Left forelimb (tissue), 1 donor: Measurements from ENCODE around the gene PCDHB5.
"Not testable (repeated sequence)": the region's sequence is repeated elsewhere in the genome, so short reads cannot be mapped to it uniquely, and the experiment has no call there.

Source experiments
- DNase-seq: peaks from one replicate; pipeline ENCODE4 v3.0.0-alpha.2; 2018; ENCODE audit warnings: low spot score

The PCDHB5 gene

DNA sequence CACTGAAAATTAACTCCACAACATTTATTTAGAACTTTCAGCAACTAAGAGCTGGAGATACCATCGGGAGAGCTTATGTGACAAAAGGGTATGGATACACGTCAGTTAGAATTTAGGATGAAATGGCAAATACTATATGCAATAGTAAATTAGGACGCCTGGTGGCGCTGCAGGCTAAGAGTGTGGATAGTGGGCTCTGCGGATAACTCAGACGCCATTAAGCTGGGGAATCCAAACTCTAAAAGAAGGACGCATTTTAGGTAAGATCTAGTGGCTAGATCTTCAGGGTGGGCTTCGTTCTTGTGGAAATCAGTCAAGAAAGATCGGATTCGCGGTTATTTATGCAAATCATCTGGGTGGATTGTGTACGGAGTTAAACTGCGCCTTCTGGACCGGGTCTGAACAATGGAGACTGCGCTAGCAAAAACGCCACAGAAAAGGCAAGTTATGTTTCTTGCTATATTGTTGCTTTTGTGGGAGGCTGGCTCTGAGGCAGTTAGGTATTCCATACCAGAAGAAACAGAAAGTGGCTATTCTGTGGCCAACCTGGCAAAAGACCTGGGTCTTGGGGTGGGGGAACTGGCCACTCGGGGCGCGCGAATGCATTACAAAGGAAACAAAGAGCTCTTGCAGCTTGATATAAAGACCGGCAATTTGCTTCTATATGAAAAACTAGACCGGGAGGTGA lies at the start of gene PCDHB5:
PCDHB5 (plus strand) TSS at position 177 of the 688 bp plus-strand sequence; CDS start at position 406, 229 bp downstream.
- DNase-seq = no peak

DNA sequence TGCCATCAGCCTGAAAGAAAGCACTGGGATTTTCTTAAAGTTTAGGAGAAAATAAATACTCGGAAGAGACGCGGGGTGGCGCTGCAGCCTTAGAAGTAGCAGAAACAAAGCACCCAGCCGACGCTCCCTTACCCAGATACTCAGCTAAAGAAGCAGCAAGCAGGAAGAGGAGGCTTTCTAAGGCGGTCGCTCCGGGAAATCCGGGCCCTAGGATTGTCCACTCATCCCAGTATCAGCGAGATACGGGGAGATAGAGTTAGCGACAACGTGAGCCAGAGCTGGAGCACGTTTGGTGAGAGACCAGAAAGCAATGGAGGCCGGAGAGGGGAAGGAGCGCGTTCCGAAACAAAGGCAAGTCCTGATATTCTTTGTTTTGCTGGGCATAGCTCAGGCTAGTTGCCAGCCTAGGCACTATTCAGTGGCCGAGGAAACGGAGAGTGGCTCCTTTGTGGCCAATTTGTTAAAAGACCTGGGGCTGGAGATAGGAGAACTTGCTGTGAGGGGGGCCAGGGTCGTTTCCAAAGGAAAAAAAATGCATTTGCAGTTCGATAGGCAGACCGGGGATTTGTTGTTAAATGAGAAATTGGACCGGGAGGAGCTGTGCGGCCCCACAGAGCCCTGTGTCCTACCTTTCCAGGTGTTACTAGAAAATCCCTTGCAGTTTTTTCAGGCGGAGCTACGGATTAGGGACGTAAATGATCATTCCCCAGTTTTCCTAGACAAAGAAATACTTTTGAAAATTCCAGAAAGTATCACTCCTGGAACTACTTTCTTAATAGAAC lies 40.3 kb upstream of the PCDHB5 start, which contains the start of gene PCDHB2:
PCDHB2 (plus strand) TSS at position 135 of the 782 bp plus-strand sequence; CDS start at position 311, 176 bp downstream.
- no peak for DNase-seq

DNA sequence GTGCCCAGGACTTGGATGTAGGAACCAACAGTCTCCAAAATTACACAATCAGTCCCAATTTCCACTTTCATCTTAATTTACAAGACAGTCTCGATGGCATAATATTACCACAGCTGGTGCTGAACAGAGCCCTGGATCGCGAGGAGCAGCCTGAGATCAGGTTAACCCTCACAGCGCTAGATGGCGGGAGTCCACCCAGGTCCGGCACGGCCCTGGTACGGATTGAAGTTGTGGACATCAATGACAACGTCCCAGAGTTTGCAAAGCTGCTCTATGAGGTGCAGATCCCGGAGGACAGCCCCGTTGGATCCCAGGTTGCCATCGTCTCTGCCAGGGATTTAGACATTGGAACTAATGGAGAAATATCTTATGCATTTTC lies 39.8 kb upstream of the PCDHB5 start:
- DNase-seq = no peak

DNA sequence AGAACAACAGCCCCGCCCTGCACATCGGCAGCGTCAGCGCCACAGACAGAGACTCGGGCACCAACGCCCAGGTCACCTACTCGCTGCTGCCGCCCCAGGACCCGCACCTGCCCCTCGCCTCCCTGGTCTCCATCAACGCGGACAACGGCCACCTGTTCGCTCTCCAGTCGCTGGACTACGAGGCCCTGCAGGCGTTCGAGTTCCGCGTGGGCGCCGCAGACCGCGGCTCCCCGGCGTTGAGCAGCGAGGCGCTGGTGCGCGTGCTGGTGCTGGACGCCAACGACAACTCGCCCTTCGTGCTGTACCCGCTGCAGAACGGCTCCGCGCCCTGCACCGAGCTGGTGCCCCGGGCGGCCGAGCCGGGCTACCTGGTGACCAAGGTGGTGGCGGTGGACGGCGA lies 38.8 kb upstream of the PCDHB5 start:
- DNase-seq = not testable (repeated sequence)

DNA sequence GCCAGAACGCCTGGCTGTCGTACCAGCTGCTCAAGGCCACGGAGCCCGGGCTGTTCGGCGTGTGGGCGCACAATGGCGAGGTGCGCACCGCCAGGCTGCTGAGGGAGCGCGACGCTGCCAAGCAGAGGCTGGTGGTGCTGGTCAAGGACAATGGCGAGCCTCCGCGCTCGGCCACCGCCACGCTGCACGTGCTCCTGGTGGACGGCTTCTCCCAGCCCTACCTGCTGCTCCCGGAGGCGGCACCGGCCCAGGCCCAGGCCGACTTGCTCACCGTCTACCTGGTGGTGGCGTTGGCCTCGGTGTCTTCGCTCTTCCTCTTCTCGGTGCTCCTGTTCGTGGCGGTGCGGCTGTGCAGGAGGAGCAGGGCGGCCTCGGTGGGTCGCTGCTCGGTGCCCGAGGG lies 38.4 kb upstream of the PCDHB5 start:
- not testable (repeated sequence) for DNase-seq

DNA sequence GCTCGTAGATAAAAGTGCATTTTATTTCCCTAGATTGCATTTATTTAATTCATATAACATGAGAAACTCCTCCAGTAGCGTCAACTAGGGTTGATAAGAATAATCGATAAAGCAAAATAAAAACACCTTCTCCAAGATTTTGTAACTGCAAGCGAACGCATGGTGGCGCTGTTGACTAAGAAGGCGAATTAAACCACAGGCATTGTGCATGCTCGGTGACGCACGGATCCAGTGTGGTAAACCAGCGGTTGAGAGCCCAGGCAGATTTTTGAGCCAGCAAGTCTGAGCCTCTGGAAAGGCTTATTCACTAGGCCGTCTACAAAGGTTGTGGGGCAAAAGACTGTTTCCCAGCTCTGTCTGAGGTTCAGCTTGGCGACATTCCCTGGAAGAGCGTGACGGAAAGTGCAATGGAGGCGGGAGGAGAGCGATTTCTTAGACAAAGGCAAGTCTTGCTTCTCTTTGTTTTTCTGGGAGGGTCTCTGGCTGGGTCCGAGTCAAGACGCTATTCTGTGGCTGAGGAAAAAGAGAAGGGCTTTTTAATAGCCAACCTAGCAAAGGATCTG lies 34.7 kb upstream of the PCDHB5 start, which contains the start of gene PCDHB3:
PCDHB3 (plus strand) TSS at position 231 of the 563 bp plus-strand sequence; CDS start at position 408, 177 bp downstream.
- DNase-seq = no peak

DNA sequence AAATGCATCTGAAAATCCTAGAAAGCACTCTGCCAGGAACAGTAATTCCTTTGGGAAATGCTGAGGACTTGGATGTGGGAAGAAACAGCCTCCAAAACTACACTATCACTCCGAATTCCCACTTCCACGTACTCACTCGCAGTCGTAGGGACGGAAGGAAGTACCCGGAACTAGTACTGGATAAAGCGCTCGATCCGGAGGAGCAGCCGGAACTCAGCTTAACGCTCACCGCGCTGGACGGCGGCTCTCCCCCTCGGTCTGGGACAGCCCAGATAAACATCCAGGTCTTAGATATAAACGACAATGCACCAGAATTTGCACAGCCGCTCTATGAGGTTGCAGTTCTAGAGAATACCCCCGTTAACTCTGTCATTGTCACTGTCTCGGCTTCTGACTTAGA lies 33.9 kb upstream of the PCDHB5 start:
- no peak for DNase-seq

DNA sequence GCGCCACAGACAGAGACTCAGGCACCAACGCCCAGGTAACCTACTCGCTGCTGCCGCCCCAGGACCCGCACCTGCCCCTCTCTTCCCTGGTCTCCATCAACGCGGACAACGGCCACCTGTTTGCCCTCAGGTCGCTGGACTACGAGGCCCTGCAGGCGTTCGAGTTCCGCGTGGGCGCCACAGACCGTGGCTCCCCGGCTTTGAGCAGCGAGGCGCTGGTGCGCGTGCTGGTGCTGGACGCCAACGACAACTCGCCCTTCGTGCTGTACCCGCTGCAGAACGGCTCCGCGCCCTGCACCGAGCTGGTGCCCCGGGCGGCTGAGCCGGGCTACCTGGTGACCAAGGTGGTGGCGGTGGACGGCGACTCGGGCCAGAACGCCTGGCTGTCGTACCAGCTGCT lies 32.9 kb upstream of the PCDHB5 start:
- DNase-seq = not testable (repeated sequence)

DNA sequence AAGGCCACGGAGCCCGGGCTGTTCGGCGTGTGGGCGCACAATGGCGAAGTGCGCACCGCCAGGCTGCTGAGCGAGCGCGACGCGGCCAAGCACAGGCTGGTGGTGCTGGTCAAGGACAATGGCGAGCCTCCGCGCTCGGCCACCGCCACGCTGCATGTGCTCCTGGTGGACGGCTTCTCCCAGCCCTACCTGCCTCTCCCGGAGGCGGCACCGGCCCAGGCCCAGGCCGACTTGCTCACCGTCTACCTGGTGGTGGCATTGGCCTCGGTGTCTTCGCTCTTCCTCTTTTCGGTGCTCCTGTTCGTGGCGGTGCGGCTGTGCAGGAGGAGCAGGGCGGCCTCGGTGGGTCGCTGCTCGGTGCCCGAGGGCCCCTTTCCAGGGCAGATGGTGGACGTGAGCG lies 32.5 kb upstream of the PCDHB5 start:
- not testable (repeated sequence) for DNase-seq

DNA sequence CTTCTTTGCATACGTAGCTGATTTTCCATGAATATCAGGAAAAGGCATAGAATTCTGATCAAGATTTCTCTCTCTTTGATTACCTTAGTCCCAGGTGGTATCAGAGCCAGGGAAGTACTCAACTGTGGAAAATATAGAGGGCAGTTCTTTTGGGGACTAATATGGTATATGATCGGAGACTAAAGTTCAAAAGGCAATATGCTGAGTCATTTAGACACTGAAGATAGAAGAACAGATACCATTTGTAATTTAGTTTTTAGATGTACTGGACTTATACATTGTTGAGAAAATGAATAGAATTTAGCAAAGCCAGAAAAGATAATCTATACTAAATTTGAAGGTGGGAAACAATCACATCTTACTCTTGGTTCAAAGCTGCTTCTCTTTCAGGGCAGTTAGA lies 29.7 kb upstream of the PCDHB5 start:
- DNase-seq = no peak

DNA sequence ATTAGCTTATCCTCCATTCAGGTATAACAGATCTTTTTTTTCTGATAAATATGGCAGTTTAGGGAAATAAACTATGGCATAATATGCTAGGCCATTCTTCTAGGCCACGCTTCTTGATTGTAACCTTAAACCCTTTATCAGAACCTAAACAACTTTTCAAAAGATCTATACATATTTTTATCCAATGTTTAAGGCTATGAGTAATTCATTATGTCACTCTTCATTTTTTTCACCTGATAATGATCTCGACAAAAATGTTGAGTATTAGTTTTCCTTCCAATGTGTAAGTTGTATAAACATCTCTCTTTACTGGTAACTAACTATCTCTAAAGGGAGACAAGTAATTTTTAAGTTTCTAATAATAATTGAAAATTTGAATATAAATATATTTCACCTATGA lies 15.8 kb upstream of the PCDHB5 start:
- DNase-seq = no peak

DNA sequence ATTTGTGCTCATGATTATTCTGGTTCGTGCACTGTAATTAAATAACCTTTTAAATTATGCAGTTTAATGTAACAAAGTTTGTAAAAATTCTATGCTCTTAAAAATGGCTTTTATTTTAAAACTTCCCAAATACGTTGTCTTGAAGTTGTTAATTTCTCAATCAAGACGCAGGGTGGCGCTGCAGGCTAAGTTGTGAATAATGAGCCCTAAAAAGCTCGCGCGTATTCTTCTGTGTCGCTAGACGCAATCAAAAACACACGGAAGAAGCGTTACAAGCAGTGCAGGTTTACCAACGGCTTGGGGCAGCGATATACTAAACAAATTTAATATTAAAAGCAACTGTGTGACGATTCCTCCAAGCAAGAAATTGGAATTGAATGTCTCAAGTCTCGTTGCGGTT lies 13.4 kb upstream of the PCDHB5 start, which contains the start of gene PCDHB4:
PCDHB4 (plus strand) TSS at position 256 of the 400 bp plus-strand sequence. CDS start 181 bp downstream, outside the sequence.
- no peak for DNase-seq

DNA sequence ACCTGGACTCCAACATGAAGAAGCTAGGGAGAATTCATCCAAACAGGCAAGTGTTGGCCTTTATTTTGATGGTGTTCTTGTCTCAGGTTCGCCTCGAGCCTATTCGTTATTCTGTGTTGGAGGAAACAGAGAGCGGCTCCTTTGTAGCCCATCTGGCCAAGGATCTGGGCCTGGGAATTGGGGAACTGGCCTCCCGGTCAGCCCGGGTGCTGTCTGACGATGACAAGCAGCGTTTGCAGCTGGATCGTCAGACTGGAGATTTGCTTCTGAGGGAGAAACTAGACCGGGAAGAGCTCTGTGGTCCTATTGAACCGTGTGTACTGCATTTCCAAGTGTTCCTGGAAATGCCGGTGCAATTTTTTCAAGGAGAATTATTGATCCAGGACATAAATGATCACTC lies 13.0 kb upstream of the PCDHB5 start:
- DNase-seq = no peak

DNA sequence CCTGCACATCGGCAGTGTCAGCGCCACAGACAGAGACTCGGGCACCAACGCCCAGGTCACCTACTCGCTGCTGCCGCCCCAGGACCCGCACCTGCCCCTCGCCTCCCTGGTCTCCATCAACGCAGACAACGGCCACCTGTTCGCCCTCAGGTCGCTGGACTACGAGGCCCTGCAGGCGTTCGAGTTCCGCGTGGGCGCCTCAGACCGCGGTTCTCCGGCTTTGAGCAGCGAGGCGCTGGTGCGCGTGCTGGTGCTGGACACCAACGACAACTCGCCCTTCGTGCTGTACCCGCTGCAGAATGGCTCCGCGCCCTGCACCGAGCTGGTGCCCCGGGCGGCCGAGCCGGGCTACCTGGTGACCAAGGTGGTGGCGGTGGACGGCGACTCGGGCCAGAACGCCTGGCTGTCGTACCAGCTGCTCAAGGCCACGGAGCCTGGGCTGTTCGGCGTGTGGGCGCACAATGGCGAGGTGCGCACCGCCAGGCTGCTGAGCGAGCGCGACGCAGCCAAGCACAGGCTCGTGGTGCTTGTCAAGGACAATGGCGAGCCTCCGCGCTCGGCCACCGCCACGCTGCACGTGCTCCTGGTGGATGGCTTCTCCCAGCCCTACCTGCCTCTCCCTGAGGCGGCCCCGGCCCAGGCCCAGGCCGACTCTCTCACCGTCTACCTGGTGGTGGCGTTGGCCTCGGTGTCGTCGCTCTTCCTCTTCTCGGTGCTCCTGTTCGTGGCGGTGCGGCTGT lies 11.4 kb upstream of the PCDHB5 start:
- not testable (repeated sequence) for DNase-seq

DNA sequence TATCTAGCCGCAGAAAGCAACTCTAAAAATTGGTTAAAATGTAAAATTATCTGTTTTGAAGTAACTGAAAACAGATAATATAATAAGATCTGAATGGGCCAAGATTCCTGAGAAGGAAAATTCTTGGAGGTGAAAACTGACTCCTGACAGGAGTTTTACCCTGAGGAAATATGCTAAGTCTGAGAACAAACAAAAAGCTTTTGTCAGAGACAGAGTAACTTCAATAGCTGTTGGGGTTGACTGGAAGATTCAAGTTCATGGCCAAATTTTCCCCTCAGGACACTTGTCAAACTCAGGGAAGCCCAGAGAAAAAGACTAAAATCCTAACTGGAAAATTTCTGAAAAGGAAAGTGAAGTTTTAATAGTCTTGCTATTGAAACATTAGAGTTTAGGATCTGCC lies 7.7 kb upstream of the PCDHB5 start:
- DNase-seq = no peak

DNA sequence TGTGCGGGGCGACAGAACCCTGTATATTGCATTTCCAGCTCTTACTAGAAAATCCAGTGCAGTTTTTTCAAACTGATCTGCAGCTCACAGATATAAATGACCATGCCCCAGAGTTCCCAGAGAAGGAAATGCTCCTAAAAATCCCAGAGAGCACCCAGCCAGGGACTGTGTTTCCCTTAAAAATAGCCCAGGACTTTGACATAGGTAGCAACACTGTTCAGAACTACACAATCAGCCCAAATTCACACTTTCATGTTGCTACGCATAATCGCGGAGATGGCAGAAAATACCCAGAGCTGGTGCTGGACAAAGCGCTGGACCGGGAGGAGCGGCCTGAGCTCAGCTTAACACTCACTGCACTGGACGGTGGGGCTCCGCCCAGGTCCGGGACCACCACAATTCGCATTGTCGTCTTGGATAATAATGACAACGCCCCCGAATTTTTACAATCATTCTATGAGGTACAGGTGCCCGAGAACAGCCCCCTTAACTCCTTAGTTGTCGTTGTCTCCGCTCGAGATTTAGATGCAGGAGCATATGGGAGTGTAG lies 786 bp downstream of the PCDHB5 start:
- DNase-seq = no peak

DNA sequence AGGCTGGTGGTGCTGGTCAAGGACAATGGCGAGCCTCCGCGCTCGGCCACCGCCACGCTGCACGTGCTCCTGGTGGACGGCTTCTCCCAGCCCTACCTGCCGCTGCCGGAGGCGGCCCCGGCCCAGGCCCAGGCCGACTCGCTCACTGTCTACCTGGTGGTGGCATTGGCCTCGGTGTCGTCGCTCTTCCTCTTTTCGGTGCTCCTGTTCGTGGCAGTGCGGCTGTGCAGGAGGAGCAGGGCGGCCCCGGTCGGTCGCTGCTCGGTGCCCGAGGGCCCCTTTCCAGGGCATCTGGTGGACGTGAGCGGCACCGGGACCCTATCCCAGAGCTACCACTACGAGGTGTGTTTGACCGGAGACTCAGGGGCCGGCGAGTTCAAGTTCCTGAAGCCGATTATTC lies 2.3 kb downstream of the PCDHB5 start:
- not testable (repeated sequence) for DNase-seq

DNA sequence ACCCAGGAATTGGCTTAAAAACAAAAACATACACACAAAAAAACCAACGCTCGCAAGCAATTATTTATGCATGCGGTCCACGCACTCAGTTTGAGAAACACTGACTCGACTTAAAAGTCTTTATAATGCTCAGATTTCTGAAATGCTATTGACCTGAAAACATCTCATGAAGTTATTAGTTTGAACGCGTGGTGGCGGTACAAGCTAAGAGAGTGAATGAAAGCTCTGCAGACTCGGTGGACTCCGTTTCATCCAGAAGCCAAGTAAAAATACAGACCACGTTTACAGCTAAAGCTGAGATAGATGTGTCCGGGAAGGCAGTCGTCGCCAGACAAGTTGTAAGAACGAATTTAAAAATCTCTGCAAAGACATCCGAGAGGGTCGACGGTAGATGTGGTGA lies 14.8 kb downstream of the PCDHB5 start, which contains the start of gene PCDHB6:
PCDHB6 (plus strand) TSS at position 246 of the 400 bp plus-strand sequence. CDS start 201 bp downstream, outside the sequence.
- DNase-seq = no peak

DNA sequence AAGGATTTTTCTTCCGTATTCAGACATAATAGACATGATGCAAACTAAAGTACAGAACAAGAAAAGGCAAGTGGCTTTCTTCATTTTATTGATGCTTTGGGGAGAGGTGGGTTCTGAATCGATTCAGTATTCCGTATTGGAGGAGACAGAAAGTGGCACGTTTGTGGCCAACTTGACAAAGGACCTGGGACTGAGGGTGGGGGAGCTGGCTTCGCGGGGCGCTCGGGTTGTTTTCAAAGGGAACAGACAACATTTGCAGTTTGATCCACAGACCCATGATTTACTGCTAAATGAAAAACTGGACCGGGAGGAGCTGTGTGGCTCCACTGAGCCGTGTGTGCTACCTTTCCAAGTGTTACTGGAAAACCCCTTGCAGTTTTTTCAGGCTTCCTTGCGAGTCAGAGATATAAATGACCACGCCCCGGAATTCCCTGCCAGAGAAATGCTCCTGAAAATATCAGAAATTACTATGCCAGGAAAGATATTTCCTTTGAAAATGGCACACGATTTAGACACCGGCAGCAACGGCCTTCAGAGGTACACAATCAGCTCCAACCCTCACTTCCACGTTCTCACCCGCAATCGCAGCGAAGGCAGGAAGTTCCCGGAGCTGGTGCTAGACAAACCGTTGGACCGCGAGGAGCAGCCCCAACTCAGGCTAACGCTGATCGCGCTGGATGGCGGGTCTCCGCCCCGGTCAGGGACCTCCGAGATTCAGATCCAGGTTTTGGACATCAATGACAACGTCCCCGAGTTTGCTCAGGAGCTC lies 15.4 kb downstream of the PCDHB5 start:
- no peak for DNase-seq

DNA sequence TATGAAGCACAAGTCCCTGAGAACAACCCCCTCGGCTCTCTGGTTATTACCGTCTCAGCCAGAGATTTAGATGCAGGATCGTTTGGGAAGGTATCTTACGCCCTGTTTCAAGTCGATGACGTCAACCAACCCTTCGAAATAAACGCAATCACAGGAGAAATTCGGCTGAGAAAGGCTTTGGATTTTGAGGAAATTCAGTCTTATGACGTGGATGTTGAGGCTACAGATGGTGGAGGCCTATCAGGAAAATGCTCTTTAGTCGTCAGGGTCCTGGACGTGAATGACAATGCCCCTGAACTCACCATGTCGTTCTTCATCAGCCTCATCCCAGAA lies 16.0 kb downstream of the PCDHB5 start:
- no peak for DNase-seq

DNA sequence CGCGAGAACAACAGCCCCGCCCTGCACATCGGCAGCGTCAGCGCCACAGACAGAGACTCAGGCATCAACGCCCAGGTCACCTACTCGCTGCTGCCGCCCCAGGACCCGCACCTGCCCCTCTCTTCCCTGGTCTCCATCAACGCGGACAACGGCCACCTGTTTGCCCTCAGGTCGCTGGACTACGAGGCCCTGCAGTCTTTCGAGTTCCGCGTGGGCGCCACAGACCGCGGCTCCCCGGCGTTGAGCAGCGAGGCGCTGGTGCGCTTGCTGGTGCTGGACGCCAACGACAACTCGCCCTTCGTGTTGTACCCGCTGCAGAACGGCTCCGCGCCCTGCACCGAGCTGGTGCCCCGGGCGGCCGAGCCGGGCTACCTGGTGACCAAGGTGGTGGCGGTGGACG lies 16.6 kb downstream of the PCDHB5 start:
- not testable (repeated sequence) for DNase-seq
